Measurements from ENCODE around the gene ECE1. TPM values are rescaled to one million over a fixed set of nuclear protein-coding genes. Genes with fewer than 3 reads are reported as not detected.

ECE1 gene
- total and polyA plus RNA-seq, 10 donors: 17.2 to 142 (median 105) TPM

- Histone ChIP-seq H3K36me3 (peaks cover 0 to 75% (median 21%) of the 10 kb centered on the region in 6 donors), H3K4me3 (no peak overlapping the region), H3K4me1 (peaks cover 0 to 48% (median 17%) of the 10 kb centered on the region in 6 donors), H3K27me3 (replicated peaks in 1 of 7) (no peaks in the 10 kb centered on the region), H3K27ac (no peak overlapping the region), H3K9me3 (no peaks in the 10 kb centered on the region)
- TF ChIP-seq CTCF (IDR thresholded peaks at IDR 0.05 in 8 of 11, conservative IDR thresholded peaks at IDR 0.05 in 3 of 11) (no peak), POLR2A (IDR thresholded peaks at IDR 0.05) (no peak), POLR2AphosphoS5 (IDR thresholded peaks at IDR 0.05) (no peak)
- no peak for DNase-seq
- 94 to 100% (median 96%) methylated on average over 2 of the region's 2 CpGs for WGBS, 5 donors
- intact Hi-C loops (cut with DNase I; ENCODE audit: low total_unique reads): no loop called here
Measured at GRCh38 chr1:21168444-21168843, 121.8 kb downstream of the ECE1 start.

Other genes starting within 250 kb of the ECE1 start
- gene EIF4G3, start 113.6 kb downstream of the ECE1 start, total RNA-seq: 10 to 100 TPM; 62.7 to 97.3 (median 75.0) TPM
- gene EIF4G3, start 113.6 kb downstream of the ECE1 start, polyA plus RNA-seq: 10 to 100 TPM; 14.3 to 18.0 (median 16.7) TPM
- gene NBPF3, start 149.7 kb upstream of the ECE1 start, total RNA-seq: 10 to 100 TPM in 3 of 7 donors, 1 to 10 TPM in 4; 4.5 to 18.6 (median 10.0) TPM
- 1 to 10 TPM in 2 of 3 donors, under 1 TPM in 1; 0.49 to 2.0 (median 1.3) TPM for gene NBPF3, start 149.7 kb upstream of the ECE1 start, polyA plus RNA-seq
- gene ALPL, start 219.0 kb upstream of the ECE1 start, total RNA-seq: 100 to 1,000 TPM in 3 of 7 donors, 10 to 100 TPM in 4; 43.7 to 222 (median 85.0) TPM
- gene ALPL, start 219.0 kb upstream of the ECE1 start, polyA plus RNA-seq: 10 to 100 TPM; 19.5 to 30.8 (median 27.3) TPM

Measured in spleen (tissue), 11 donors.